GM23338 (cell line): ENCODE results near the gene PPIF. TPM values are rescaled to one million over a fixed set of nuclear protein-coding genes. Genes with fewer than 3 reads are reported as not detected.

Source experiments
- ATAC-seq: fragments of 200-7000 bp; cut with Tn5 transposase; 3 replicates; pipeline ENCODE4 v1.9.1; 2020
- DNase-seq: peaks from one replicate; pipeline ENCODE4 v3.0.0-alpha.2; 2015; ENCODE audit warnings: low spot score
- H2AFZ ChIP-seq: fragments of 200-600 bp; sonication (generic); 2 replicates; pipeline ENCODE4 v1.8.0; 2016; ENCODE audit warnings: antibody characterized with exemption, mild to moderate bottlenecking, moderate library complexity
- H3F3A ChIP-seq: fragments of 200-600 bp; sonication (generic); replicated peaks from 2 replicates; pipeline ENCODE4 v1.8.0; 2017; ENCODE audit warnings: antibody characterized with exemption, mixed run types, low read depth
- H3K27ac ChIP-seq: fragments of 200-600 bp; sonication (generic); 2 replicates; pipeline ENCODE4 v1.6.1; 2016; ENCODE audit warnings: low read depth
- H3K27me3 ChIP-seq: fragments of 200-600 bp; sonication (generic); 2 replicates; pipeline ENCODE4 v1.8.0; 2016; ENCODE audit warnings: mild to moderate bottlenecking, mixed run types, moderate library complexity; ENCODE audit not compliant: insufficient read depth
- H3K36me3 ChIP-seq: fragments of 200-600 bp; sonication (generic); 2 replicates; pipeline ENCODE4 v1.8.0; 2016; ENCODE audit warnings: mild to moderate bottlenecking; ENCODE audit not compliant: insufficient read depth
- H3K4me1 ChIP-seq: fragments of 200-600 bp; sonication (generic); 2 replicates; pipeline ENCODE4 v1.8.0; 2016; ENCODE audit warnings: mild to moderate bottlenecking, moderate library complexity; ENCODE audit not compliant: insufficient read depth
- H3K4me2 ChIP-seq: fragments of 200-600 bp; sonication (generic); 2 replicates; pipeline ENCODE4 v1.7.1; 2017; ENCODE audit warnings: mixed run types
- H3K4me3 ChIP-seq: fragments of 200-600 bp; sonication (generic); 2 replicates; pipeline ENCODE4 v1.6.1; 2016; ENCODE audit warnings: mixed run types
- H3K79me2 ChIP-seq: fragments of 200-600 bp; sonication (generic); replicated peaks from 2 replicates; pipeline ENCODE4 v1.8.0; 2017; ENCODE audit warnings: mild to moderate bottlenecking; ENCODE audit not compliant: insufficient read depth
- H3K9me2 ChIP-seq: fragments of 200-600 bp; sonication (generic); 2 replicates; pipeline ENCODE4 v1.8.0; 2017; ENCODE audit not compliant: insufficient read depth
- H4K20me1 ChIP-seq: fragments of 200-600 bp; sonication (generic); replicated peaks from 2 replicates; pipeline ENCODE4 v1.8.0; 2017; ENCODE audit warnings: mild to moderate bottlenecking; ENCODE audit not compliant: insufficient read depth
- H3K27ac Mint-ChIP-seq: 2 replicates; pipeline ENCODE4 v1.8.0; 2020; ENCODE audit warnings: inconsistent platforms, mild to moderate bottlenecking, moderate library complexity, mixed read lengths
- H3K27me3 Mint-ChIP-seq: 3 replicates; pipeline ENCODE4 v1.8.0; 2022; ENCODE audit warnings: low read depth, mild to moderate bottlenecking, moderate library complexity, mixed read lengths, inconsistent platforms; ENCODE audit not compliant: insufficient read depth, poor library complexity
- H3K36me3 Mint-ChIP-seq: 3 replicates; pipeline ENCODE4 v1.8.0; 2021; ENCODE audit warnings: low read depth, mild to moderate bottlenecking, inconsistent platforms, moderate library complexity, mixed read lengths
- H3K4me1 Mint-ChIP-seq: 3 replicates; pipeline ENCODE4 v1.8.0; 2020; ENCODE audit warnings: mild to moderate bottlenecking, inconsistent platforms, mixed read lengths
- H3K4me3 Mint-ChIP-seq: 3 replicates; pipeline ENCODE4 v1.8.0; 2021; ENCODE audit warnings: moderate library complexity, mild to moderate bottlenecking, inconsistent platforms, mixed read lengths
- H3K9me3 Mint-ChIP-seq: 3 replicates; pipeline ENCODE4 v1.8.0; 2020; ENCODE audit warnings: moderate library complexity, mild to moderate bottlenecking, inconsistent platforms, mixed read lengths
- CTCF ChIP-seq, 2 experiments: fragments of 200-600 bp in 1 of 2; sonication (generic) in 1 of 2; conservative IDR thresholded peaks; 2 replicates each; pipeline versions ENCODE4 v1.5.1 to v1.6.1; 2016 to 2017; ENCODE audit warnings: antibody characterized with exemption in 2 of 2, low read depth in 2 of 2, mild to moderate bottlenecking in 2 of 2, moderate library complexity in 1 of 2
- ETS1 ChIP-seq: IDR thresholded peaks from 2 replicates; pipeline ENCODE4 v1.6.1; 2016; ENCODE audit warnings: antibody characterized with exemption
- EZH2phosphoT487 ChIP-seq: fragments of 200-600 bp; sonication (generic); IDR thresholded peaks from one replicate; pipeline ENCODE4 v1.8.1; 2018; ENCODE audit warnings: antibody characterized with exemption; ENCODE audit not compliant: unreplicated experiment
- JUNB ChIP-seq: IDR thresholded peaks from one replicate; pipeline ENCODE4 v1.6.1; 2016; ENCODE audit warnings: antibody characterized with exemption; ENCODE audit not compliant: unreplicated experiment
- POLR2AphosphoS5 ChIP-seq: IDR thresholded peaks from 2 replicates; pipeline ENCODE4 v1.6.1; 2016; ENCODE audit warnings: antibody characterized with exemption, low read depth
- REST ChIP-seq: IDR thresholded peaks from one replicate; pipeline ENCODE4 v1.6.1; 2018; ENCODE audit warnings: antibody characterized with exemption; ENCODE audit not compliant: unreplicated experiment
- STAT1 ChIP-seq: IDR thresholded peaks from one replicate; pipeline ENCODE4 v1.6.1; 2016; ENCODE audit warnings: antibody characterized with exemption; ENCODE audit not compliant: unreplicated experiment
- ZNF114 ChIP-seq: fragments of 250-450 bp; sonication (Bioruptor Pico); IDR thresholded peaks from 2 replicates; pipeline ENCODE4 v1.5.0; 2020; ENCODE audit warnings: mild to moderate bottlenecking, moderate library complexity
- ZNF462 ChIP-seq: fragments of 250-450 bp; sonication (Bioruptor Pico); IDR thresholded peaks from 2 replicates; pipeline ENCODE4 v1.5.0; 2020; ENCODE audit warnings: mild to moderate bottlenecking, moderate library complexity
- polyA plus RNA-seq: library from polyadenylated mRNA; unstranded; fragments of >200 nt; fragmentation: Nextera tagmentation; extraction: Ambion mirVana; gene quantifications from 2 replicates; pipeline ENCODE4 v1.2.1, GENCODE V29; 2016
- total RNA-seq: library from RNA; depleted of rRNA; stranded (reverse); fragments of >200 nt; shearing (Covaris generic); gene quantifications from 2 replicates; pipeline ENCODE4 v1.2.3, GENCODE V29; 2014

PPIF gene
- total and polyA plus RNA-seq, 2 experiments from 2014 or later = 32.1 to 43.6 TPM

- Histone ChIP-seq H2AFZ (no peak overlapping the region), H3F3A (no peaks in the 10 kb centered on the region), H3K4me1 (peaks cover under 1% of the 10 kb centered on the region; the same call in 1 of the 2 replicates), H3K4me2 (no peak overlapping the region), H3K79me2 (peaks cover 4% of the 10 kb centered on the region), H3K27ac (no peak overlapping the region), H4K20me1 (peaks cover 15% of the 10 kb centered on the region; the same call in 1 of the 2 replicates), H3K9me2 (no peaks in the 10 kb centered on the region), H3K27me3 (no peaks in the 10 kb centered on the region), H3K36me3 (no peaks in the 10 kb centered on the region; the same call in 1 of the 2 replicates), H3K4me3 (no peak overlapping the region)
- H3K27ac Mint-ChIP-seq = no peak overlapping the region
- 0 out of 3 replicates have a peak, but pooled peaks cover 2% of the 10 kb centered on the region for H3K4me1 Mint-ChIP-seq
- no peak for TF ChIP-seq EZH2phosphoT487
- no peak for TF ChIP-seq ZNF114 (CRISPR knock-in tag)
- TF ChIP-seq JUNB = no peak
- peaks cover 77% of the 10 kb centered on the region for H3K36me3 Mint-ChIP-seq
- H3K4me3 Mint-ChIP-seq = no peak overlapping the region
- ATAC-seq = no peak
- H3K9me3 Mint-ChIP-seq = no peaks in the 10 kb centered on the region
- no peak for DNase-seq
- peaks cover 5% of the 10 kb centered on the region for H3K27me3 Mint-ChIP-seq
Observed at GRCh38 chr10:79353726-79354125, 6.5 kb downstream of the PPIF start.

- DNase-seq (no peak), ATAC-seq (no peak)
- H3K27ac Mint-ChIP-seq = no peak overlapping the region
- no peak for TF ChIP-seq STAT1
- TF ChIP-seq ZNF462 (CRISPR knock-in tag) = no peak
- no peak for TF ChIP-seq ETS1
- no peak for TF ChIP-seq EZH2phosphoT487
- no peak for TF ChIP-seq ZNF114 (CRISPR knock-in tag)
- TF ChIP-seq REST = no peak
- no peak for TF ChIP-seq CTCF (conservative IDR thresholded peaks at IDR 0.05; ENCODE audit: low read depth in 2 of 2)
- TF ChIP-seq POLR2AphosphoS5 = no peak
Observed at GRCh38 chr10:79354141-79354540, 6.9 kb downstream of the PPIF start.

More at GRCh38 chr10:79354141-79354540, 6.9 kb downstream of the PPIF start:
- Histone ChIP-seq H2AFZ (no peak overlapping the region), H3K4me1 (no peaks in the 10 kb centered on the region), H3F3A (no peaks in the 10 kb centered on the region), H3K36me3 (no peaks in the 10 kb centered on the region; the same call in 1 of the 2 replicates), H3K27ac (no peak overlapping the region), H3K27me3 (no peaks in the 10 kb centered on the region), H3K79me2 (0 out of 2 replicates have a peak, but pooled peaks cover under 1% of the 10 kb centered on the region), H3K4me3 (no peak overlapping the region), H3K9me2 (no peaks in the 10 kb centered on the region), H4K20me1 (peaks cover 13% of the 10 kb centered on the region; the same call in 1 of the 2 replicates), H3K4me2 (no peak overlapping the region)
- Mint-ChIP-seq H3K27me3 (peaks cover 5% of the 10 kb centered on the region), H3K9me3 (no peaks in the 10 kb centered on the region), H3K4me1 (no peaks in the 10 kb centered on the region), H3K4me3 (no peak overlapping the region), H3K36me3 (peaks cover 75% of the 10 kb centered on the region)
